Measurements from ENCODE around the gene NUDT12.
A peak's percentile ranks its signal among the peaks of the same experiment; 100 is the strongest.

NUDT12 gene

DNA sequence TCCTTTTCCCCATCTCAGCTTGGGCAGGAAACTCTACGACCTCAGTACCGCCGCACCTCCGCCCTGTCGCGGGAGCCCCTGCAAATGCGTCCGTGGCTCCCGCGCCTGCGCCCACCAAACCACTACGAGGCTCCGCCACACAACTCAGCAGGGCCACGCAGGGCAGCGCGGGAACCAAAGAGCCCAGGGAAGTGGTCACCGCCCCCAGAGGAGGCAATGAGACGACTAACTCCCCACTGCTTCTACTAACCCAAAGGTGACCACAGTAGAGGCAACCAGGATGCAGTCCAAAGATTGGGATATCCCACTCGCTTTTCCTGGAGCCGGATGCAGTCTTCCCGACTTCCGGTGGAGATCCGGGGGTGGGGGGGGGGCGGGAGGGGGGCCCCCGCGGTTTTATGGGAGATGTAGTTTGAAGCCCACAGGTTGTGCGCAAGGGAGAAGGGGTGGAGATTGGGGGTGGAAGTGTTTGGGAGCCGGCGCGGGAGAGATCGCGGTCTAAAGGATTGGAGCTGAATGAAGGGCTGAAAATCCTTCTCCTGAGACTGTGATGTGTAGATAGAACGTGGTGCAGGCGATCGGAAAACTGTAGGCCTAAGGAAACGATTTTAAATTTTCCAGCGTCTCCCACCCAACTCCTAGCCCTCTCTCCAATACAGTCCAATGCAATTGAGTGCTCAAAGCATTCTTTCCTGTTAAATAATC is at the start of gene NUDT12:
Gene NUDT12 (minus strand): TSS at position 337 of the 705 bp plus-strand sequence. CDS start 2,541 bp downstream, outside the sequence.
- peak; percentile 53 for DNase-seq (ENCODE audit: low spot score)

DNA sequence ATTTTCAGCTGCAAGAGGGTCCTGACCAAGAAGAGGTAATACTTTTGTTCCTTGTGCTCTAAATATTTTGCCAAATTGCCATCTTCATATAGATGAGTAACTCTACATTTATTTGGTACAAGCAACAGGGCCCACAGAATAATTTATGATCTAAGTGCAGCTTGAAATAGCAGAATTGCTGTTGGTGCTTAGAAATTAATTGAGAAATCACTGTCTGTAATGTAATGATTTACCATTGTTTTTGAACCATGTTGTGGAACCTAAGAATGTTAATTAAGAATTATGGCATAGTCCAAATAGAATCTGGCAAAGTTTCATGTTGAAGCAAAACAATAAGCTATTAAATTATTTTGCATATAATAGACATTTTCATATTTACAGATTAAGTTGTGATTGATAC is 44.8 kb upstream of the NUDT12 start:
- DNase-seq (ENCODE audit: low spot score), result no peak

DNA sequence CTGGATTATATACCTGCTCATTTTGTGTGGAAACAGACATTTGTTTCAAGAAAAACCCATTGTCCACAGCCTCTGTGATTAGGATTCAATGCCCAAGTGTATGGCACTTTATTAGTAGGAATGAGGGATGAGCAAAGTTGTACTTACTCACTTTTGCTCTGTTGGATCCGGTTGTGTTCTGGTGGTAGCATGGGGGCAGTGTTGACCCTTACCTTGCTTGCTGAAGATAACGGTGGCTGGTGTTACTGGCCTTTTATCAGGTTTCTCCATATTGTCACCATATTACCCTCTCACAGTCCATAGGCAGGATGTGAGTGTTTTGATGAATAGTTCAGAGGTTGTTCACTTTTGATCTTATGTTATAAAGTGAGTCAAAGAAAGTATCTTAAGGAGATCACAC is 42.7 kb upstream of the NUDT12 start:
- DNase-seq (ENCODE audit: low spot score), result no peak

DNA sequence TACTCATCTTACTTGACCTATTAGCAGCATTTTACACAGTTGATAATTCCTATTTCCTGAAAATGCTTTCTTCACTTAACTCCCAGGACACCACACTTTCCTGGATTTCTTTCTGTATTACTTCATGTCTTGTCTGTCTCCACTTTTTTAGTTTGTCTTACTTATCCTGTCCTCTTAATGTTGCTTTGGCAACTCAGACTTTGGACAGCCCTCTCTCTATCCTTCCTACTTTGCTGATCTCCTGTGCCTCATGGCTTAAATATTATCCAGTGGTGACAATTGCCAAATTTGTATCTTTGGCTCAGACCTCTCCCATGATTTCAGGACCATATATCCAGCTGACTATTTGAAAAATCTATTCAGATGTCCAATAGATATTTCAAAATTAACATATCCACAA is 39.8 kb upstream of the NUDT12 start:
- DNase-seq (ENCODE audit: low spot score), result no peak

DNA sequence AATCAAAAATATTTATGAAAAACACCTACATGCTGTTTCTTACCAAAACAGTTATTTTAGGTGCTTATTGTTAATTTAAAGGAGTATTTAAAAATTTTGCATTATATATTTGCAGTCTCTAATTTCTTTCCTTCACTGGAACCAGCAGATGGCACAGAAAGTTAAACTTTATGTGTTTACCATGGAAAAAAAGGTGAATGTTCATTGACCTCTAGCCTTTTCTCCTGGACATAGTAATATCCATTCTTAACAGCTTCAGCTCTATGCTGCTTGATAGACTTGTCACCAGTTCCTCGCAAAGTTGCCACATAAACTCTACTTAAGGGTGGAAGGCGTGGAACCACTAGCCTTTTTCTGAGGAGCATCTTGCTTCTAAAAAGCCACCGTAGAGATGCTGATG is 38.7 kb upstream of the NUDT12 start:
- no peak for DNase-seq (ENCODE audit: low spot score)

DNA sequence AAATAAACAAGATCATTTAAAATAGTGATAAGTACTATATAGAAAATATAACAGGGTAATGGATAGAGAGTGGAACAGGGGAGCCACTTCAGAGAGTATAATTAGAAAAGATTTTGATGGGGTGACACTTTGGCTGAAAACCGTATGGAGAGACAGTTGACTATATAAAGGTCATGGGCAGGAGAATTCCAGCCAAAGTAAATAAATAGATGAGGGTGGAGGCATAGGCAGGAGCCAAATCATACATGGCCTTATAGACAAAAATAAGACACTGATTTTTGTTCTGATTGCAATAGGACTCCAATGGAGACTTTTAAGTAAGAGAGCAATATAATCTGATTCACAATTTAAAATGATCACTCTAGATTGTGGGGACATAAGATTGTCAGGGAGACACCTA is 37.5 kb upstream of the NUDT12 start:
- DNase-seq (ENCODE audit: low spot score), result no peak

DNA sequence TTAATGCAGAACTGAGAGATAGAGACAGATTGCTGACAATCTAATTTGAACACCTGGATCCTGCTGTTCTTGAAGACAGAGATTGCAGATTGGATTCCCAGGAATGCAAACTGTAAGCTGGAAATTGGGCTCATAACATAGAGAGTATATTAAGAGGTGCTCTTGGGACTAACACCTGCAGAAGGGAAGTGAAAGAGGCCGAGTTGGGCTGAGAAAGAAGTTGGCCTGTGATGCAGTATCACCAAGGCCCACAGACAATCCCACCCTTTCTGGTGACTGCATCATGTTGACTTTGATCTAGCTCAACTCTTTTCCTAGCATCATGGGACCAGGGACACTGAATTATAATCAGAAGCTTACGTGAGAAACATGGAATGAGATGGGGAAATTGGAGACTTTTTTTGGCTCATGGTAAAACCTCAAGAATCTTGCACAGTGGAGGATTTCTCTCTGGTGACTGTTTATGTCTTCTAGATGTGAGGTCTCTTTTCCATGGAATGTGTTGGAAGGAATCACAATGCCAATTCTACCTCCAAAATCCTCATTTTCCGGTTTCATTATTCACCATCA is 36.5 kb upstream of the NUDT12 start:
- no peak for DNase-seq (ENCODE audit: low spot score)

DNA sequence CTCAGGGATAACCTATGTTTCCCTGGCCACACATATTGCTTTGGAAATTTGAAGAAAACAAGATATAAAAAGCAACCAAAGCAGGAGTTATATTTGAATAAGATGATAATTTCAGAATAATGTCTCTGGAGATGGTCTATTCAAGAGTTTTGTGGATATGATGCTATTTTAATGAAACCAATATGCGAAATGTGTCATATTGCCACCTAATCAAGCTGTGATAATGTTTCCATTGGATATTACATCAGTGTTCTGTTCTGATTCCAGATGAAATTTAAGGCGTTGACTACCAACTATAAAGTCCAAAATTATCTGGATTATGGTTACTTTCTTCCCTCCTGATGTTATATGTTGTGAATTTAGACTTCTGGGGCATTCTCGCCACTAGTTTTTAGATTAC is 27.6 kb upstream of the NUDT12 start:
- no peak for DNase-seq (ENCODE audit: low spot score)

DNA sequence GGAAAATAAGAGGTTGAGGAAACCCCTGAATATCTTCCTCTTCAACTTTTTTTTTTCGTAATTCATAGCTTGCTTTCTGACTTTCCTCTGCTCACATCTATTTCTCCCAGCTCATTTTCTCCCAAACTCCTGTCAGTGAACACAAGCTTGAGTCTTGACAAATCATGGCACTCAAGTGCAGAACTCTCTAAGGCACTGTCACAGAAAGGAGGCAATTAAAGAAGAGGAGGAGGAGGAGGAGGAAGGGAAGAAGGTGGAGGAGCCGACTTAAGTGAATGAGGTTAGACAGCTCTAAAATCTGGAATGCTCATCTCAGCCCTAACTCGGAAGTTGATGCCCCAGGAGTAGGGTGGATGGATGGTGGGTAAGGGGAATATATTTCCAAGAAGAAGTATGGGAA is 27.2 kb upstream of the NUDT12 start:
- DNase-seq (ENCODE audit: low spot score), result no peak

DNA sequence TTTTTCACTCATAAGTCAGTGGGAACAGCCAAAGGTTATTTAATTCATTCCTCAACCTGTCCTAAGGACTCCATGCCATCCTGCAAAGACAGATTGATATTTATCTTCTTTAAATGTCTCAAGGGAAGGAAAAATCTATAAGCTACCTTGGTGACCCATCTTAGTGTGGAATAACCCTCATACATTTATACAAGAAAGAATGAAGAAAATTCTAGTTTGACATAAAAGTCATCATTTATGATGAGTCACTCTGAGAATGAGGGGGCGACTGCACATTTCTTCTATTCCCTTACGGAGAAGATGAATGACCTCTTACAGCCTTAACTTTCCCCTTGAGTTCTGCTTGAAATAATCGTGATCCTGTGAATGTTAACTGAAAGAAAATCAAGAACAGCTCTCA is 26.8 kb upstream of the NUDT12 start:
- DNase-seq (ENCODE audit: low spot score), result no peak

DNA sequence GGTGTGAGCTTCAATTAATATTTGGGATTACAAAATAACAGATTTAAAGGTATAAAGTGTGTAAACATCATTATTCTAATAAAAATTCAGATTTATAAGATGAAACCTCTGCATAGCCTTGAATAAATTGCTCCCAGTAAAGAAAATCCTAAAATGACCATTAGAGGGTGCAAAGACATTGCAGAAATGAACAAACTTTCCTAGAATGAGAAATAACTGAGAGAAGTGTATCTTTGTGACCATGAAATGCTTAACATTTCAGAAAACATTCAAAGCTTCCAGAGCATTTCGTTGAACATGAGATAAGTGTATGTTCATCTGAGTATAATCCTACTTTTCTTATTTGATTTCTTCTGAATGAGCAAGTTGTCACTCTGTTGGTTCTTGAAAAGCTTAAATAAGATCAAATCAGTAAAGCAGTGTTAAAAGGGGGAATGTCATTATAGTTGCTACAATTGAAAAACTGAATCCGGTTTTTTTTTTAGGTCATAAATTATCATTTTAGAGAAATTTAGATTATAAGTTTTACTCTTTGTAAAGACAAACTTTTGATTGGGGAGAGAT is 24.7 kb upstream of the NUDT12 start:
- DNase-seq (ENCODE audit: low spot score), result peak; percentile 11

DNA sequence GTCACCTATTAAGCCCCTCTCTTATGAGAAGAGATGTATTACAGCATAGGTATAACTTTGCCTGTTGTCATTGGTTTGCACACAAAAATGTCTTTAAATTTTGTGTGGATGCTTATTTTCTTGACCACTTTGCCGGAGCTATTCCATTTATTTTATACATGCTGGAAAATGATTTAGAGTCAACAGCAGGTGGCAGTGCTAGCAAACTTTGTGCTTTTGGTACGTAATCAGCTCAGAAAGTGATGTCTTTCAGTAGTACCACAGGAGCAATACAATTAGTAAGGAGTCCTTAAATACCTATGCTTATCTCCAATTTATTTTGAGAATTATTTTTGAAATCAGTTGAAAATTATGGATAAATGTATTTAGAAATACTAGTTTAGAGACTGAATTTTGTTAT is 19.8 kb upstream of the NUDT12 start:
- no peak for DNase-seq (ENCODE audit: low spot score)

DNA sequence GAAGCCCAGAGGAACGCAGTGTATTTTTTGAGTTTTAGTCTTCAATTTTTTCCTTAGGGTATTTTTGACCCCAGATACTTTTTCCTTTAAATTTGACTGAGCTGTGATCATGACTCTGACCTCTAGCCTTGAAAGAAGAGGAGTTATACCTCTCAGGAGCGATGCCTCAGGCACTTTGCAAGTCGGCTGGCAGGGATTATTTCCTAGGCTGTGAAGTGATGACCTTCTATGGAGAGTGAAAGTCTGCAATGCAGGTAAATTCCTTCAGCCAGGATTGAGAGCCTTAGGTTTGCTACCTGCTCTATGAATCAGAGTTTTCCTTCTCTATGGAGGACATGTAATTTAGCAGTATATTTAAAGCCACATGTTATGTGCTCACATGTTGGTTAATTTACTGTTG is 10.8 kb upstream of the NUDT12 start:
- no peak for DNase-seq (ENCODE audit: low spot score)

DNA sequence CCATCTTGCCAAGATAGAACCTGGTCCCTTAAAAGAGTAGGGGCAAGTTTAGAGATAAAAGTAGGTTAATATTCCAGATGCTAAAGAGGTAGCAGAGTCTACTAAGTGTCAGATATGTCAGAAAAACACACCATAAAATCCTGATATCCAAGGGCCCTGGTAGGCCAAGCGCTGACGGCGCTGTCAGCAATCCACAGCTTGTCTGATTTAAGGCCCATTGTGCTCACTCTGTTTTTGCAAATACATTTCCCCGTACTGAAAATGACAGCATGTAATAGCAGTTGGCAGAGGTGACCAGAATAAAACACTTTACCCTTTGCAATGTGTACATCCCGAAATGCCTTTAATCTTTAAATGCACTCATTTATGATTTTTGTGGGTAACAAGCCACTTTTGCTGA is 9.9 kb upstream of the NUDT12 start:
- no peak for DNase-seq (ENCODE audit: low spot score)

DNA sequence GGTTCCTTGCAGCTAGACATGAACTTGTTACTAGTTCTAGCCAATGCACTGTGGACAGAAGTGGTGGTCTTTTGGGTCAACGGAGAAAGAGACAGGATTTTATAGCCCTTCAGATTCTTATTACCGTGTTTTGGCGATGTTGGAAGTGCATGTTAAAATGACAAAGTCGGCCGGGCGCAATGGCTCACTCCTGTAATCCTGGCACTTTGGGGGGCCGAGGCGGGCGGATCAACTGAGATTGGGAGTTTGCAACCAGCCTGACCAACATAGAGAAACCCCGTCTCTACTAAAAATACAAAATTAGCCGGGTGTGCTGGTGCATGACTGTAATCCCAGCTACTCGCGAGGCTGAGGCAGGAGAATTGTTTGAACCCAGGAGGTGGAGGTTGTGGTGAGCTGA is 9.1 kb upstream of the NUDT12 start:
- DNase-seq (ENCODE audit: low spot score), result no peak

DNA sequence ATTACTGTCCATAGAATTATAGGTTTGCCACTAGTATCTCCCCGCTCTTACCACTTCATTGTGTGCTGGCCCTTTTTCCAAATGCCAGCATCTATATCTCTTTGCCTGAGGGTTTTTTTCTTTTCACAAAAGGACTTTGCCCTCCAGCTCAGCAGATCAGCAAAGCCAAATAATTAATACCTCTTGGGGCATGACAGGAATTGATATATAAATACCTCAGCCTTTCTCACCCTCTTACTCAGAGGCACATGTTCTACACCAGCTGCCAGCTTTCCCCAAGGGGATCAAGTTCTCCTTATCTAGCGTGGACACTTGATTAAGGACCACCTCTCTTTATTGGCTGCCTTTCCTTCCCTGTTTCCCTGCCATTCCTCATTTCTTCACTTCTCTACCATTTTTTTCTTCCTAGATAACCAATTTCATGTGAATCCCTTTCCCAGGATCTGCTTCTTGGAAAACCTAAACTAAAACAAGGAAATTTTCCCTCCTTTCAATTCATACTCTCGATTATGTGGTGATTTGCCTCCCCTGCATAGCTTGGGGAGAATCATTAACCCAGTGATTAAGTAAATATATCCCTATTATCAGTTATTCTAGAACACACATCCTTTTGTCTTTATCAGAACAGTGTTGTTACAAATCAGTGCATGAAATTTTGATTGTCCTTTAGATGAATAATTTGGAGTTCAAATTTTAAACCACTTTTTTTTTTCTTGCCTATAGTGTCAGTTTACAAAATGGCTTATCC is 6.9 kb upstream of the NUDT12 start:
- DNase-seq (ENCODE audit: low spot score), result no peak

DNA sequence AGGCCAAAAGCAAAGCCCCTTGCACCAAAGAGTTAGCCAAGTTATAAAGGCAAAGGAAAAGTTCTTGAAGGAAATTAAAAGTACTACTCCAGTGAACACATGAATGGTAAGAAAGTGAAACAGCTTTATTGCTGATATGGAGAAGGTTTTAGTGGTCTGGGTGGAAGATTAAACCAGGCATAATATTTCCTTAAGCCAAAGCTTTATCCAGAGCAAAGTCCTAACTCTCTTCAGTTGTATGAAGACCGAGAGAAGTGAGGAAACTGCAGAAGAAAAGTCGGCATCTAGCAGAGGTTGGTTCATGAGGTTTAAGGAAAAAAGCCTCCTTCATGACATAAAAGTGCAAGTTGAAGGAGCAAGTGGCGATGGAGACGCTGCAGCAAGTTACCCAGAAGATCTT is 3.1 kb upstream of the NUDT12 start:
- no peak for DNase-seq (ENCODE audit: low spot score)

DNA sequence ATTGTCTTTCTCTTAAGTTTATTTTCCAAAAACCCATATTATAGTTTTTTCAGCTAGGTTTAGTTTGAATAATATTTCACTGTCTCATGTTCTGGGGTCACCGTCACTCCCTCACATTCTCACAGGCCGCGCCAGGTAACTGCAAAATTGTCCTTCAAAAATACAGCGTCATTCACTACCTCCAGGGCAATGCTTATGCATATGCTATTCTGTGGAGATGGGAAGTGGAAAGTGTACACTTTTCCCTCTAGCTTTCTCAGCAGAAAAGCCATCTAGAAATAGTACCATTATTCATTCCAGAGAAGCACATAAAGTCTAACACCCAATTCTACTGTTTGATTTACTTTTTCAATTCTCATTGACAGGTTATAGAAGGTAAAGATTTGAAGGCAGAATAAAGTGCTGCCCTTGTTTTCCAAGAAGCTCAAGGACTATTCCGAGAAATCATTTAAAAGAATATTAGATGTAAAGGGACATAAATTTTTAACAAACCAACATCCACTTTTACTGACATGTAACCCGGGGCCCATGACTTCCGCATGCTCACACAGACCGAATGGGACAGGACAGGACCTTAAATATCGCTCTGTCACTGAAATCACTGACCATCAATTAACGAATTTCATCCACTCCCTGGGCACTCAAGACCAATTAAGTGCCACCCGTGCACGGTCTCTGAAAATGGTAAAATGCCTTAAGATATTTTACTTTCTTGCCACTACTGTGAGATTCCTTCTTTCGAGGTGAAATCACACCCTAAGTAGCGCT is 720 bp downstream of the NUDT12 start:
- DNase-seq (ENCODE audit: low spot score), result no peak

DNA sequence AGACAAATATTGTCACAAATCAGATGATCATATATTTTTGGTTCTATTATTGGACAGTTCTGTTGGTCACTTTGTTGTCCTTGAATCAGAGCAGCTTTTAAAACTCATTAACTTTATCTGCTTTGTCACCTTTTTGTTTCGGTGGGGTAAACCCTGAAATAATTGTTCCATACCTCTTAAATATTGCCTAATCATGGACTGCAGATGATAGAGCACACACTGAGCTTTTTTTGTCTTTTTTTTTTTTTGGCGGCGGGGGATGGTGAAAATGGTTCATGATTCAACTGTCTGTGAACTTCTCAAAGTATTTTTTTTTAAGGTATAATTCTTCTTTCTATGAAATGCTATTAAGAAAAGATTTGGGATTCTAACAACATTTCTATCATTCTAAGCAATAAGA is 1.8 kb downstream of the NUDT12 start:
- DNase-seq (ENCODE audit: low spot score), result no peak

DNA sequence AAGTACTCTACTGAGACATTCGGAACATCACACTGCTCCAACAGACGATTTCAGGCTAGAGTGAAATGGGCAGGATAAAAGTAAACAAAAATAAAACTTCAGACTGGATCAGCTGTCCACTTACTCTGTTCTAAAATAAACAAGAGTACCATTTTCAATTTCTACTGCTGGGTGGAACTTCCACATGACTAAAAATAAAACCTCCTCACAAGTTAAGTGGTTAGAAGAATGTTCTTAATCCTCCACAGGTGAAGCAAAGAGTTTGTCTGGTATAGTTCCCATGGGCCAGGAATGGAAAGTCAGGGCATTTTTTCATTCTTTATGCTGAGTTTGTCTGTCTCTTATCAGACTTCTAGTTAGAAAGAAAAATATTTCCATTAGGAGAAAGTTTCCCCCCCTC is 15.7 kb downstream of the NUDT12 start:
- DNase-seq (ENCODE audit: low spot score), result no peak

DNA sequence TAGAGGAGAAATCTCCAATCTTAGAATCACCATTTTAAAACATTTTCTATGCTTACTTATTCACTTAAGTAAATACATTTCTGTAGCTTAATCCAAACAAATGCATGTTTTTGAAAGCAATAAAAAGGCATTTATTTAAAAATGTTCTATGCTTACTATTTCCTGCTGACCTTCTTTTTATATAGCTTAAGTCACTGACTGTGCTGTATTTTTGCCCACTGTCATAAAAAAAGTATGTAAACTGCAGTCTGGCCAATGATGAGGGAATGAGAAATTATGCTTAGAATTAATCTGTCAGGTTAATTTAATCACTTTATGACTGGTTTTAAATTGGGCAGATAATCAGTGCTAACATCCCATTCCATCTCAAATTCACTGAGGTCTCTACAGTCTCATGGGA is 20.1 kb downstream of the NUDT12 start:
- DNase-seq (ENCODE audit: low spot score), result no peak

DNA sequence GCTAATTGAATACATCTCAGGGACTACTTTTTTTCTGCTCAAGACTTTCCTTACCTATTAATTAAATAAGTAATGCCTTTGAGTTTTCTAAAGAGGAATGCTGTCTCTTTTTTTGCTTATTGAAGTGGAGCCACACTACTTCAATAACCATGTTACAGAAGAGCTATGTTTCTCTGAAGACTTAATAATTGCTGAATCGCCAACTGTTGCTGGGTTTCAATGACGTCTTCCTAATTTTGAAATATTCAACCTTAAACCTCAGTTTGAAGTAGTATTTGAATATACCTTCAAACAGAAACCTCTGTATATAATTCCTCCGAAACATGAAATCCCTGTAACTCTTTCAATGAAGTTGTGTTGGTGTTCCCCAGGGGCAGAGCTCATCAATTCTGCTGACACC is 21.0 kb downstream of the NUDT12 start:
- no peak for DNase-seq (ENCODE audit: low spot score)
